ENCODE measurements around the gene NLRP6.

- TF ChIP-seq POLR2AphosphoS5 (IDR thresholded peaks at IDR 0.05) (no peak), CTCF (IDR thresholded peaks at IDR 0.05) (no peak), POLR2A (IDR thresholded peaks at IDR 0.05) (no peak), EP300 (IDR thresholded peaks at IDR 0.05) (no peak)
Measured at GRCh38 chr11:270451-271318, 7.5 kb upstream of the NLRP6 start.

All from suprapubic skin (tissue), 4 donors.